PC-3 (cell line): ENCODE measurements around the gene HSD3B7. TPM values are rescaled to one million over a fixed set of nuclear protein-coding genes. Genes with fewer than 3 reads are reported as not detected.

Experiments used
- ATAC-seq: fragments of 200-7000 bp; cut with Tn5 transposase; 2 replicates; pipeline ENCODE4 v1.9.1; 2020; ENCODE audit warnings: mild to moderate bottlenecking, moderate library complexity
- BruUV-seq: library from RNA; stranded (reverse); fragments of 400-500 nt; replicated peaks from 2 replicates; lab custom pipeline; 2021; lab: Mats Ljungman, UMichigan
- CTCF ChIA-PET: fragments of 300-600 bp; sonication (Branson Sonifier 250); formaldehyde crosslinking; loops from one replicate; lab custom pipeline; 2022; ENCODE audit warnings: antibody characterized with exemption; lab: Charles Lee
- POLR2A ChIA-PET: fragments of 300-600 bp; sonication (Branson Sonifier 250); formaldehyde crosslinking; loops from one replicate; lab custom pipeline; 2022; ENCODE audit warnings: antibody characterized with exemption; ENCODE audit not compliant: unreplicated experiment; lab: Charles Lee
- DNase-seq: peaks from one replicate; pipeline ENCODE4 v3.0.0-alpha.2; 2015
- H2AFZ ChIP-seq: fragments of 300-600 bp; sonication (generic); 2 replicates; pipeline ENCODE4 v1.6.0; 2016; ENCODE audit warnings: antibody characterized with exemption, low read length
- H3F3A ChIP-seq: fragments of 300-600 bp; sonication (generic); one replicate; pipeline ENCODE4 v1.6.0; 2017; ENCODE audit warnings: antibody characterized with exemption, low read length, control low read depth, mild to moderate bottlenecking; ENCODE audit not compliant: unreplicated experiment
- H3K27ac ChIP-seq: fragments of 300-600 bp; sonication (generic); 2 replicates; pipeline ENCODE4 v1.5.1; 2016; ENCODE audit warnings: mild to moderate bottlenecking, low read length
- H3K27me3 ChIP-seq: fragments of 300-600 bp; sonication (generic); 2 replicates; pipeline ENCODE4 v1.6.1; 2016; ENCODE audit warnings: low read length, mixed read lengths
- H3K36me3 ChIP-seq: fragments of 300-600 bp; sonication (generic); 2 replicates; pipeline ENCODE4 v1.6.1; 2016; ENCODE audit warnings: low read depth, mixed run types, low read length, mixed read lengths
- H3K4me1 ChIP-seq: fragments of 300-600 bp; sonication (generic); 2 replicates; pipeline ENCODE4 v1.5.1; 2016; ENCODE audit warnings: low read length; ENCODE audit not compliant: insufficient read depth
- H3K4me2 ChIP-seq: fragments of 300-600 bp; sonication (generic); 2 replicates; pipeline ENCODE4 v1.6.0; 2016; ENCODE audit warnings: low read length
- H3K4me3 ChIP-seq: fragments of 300-600 bp; sonication (generic); 2 replicates; pipeline ENCODE4 v1.5.1; 2016; ENCODE audit warnings: mild to moderate bottlenecking, low read length, mixed read lengths
- H3K79me2 ChIP-seq: fragments of 300-600 bp; sonication (generic); 2 replicates; pipeline ENCODE4 v1.6.1; 2017; ENCODE audit warnings: low read length, mixed read lengths
- H3K9ac ChIP-seq: fragments of 300-600 bp; sonication (generic); 2 replicates; pipeline ENCODE4 v1.6.0; 2016; ENCODE audit warnings: mild to moderate bottlenecking, low read length
- H3K9me2 ChIP-seq: fragments of 300-600 bp; sonication (generic); replicated peaks from 2 replicates; pipeline ENCODE4 v1.6.1; 2016; ENCODE audit warnings: mixed run types, low read length, mixed read lengths
- H3K9me3 ChIP-seq: fragments of 300-600 bp; sonication (generic); 2 replicates; pipeline ENCODE4 v1.6.1; 2016; ENCODE audit warnings: low read length, mixed read lengths
- H4K20me1 ChIP-seq: fragments of 300-600 bp; sonication (generic); 2 replicates; pipeline ENCODE4 v1.6.1; 2016; ENCODE audit warnings: low read length, mixed read lengths
- EZH2 ChIP-seq: fragments of 300-600 bp; sonication (generic); IDR thresholded peaks from one replicate; pipeline ENCODE4 v1.6.1; 2017; ENCODE audit warnings: antibody characterized with exemption, mild to moderate bottlenecking, low read length; ENCODE audit not compliant: unreplicated experiment
- EZH2phosphoT487 ChIP-seq: fragments of 300-600 bp; sonication (generic); IDR thresholded peaks from 2 replicates; pipeline ENCODE4 v1.6.1; 2018; ENCODE audit warnings: mild to moderate bottlenecking, antibody characterized with exemption, low read length, borderline replicate concordance
- intact Hi-C: fragments of 100-400 bp; cut with micrococcal nuclease; formaldehyde crosslinking; loops from 2 replicates; pipeline ENCODE4 v1.9.0; 2023
- total RNA-seq: library from RNA; depleted of rRNA; stranded (reverse); fragments of >200 nt; gene quantifications from 2 replicates; pipeline ENCODE4 v1.2.3, GENCODE V29; 2014
- TF ChIP-seq, protein P1 (sequence below): fragments of 300-600 bp; sonication (generic); conservative IDR thresholded peaks from 2 replicates; pipeline ENCODE4 v1.5.1; 2017; ENCODE audit warnings: antibody characterized with exemption, low read depth, mild to moderate bottlenecking, low read length

HSD3B7 gene
- total RNA-seq, 1 experiment from 2014 or later: 16.3 TPM

GRCh38 chr16:30958175-30959079 lies 26.6 kb upstream of the HSD3B7 start:
- no peak overlapping the region for H2AFZ ChIP-seq
- CTCF ChIA-PET: no interaction called here

DNA sequence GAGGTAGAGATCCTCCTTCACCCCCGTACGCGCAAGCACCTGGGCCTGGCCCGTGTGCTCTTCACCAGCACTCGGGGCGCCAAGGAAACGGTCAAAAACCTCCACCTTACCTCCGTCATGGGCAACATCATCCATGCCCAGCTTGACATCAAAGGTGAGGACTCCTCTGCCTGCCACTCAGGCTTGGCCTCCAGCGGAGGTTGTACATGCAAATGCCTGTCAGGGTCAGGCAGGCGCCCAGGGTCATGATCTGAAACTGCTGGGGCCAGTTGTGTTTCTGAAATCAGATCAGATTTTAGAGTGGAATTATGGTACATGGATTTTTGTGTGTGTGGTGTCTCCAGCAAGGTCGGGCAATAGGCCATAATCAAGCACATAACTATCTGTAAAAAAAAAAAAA lies 23.6 kb upstream of the HSD3B7 start:
- H3K9me2 ChIP-seq: no peaks in the 10 kb centered on the region
- no TSS peak for BruUV-seq
- ChIA-PET CTCF (no interaction called here), POLR2A (no interaction called here)
- H3K27me3 ChIP-seq: no peaks in the 10 kb centered on the region
- ATAC-seq (no peak), DNase-seq (no peak)
- H3K9me3 ChIP-seq: no peaks in the 10 kb centered on the region
- no peak for TF ChIP-seq EZH2phosphoT487
- TF ChIP-seq, protein P1, sequence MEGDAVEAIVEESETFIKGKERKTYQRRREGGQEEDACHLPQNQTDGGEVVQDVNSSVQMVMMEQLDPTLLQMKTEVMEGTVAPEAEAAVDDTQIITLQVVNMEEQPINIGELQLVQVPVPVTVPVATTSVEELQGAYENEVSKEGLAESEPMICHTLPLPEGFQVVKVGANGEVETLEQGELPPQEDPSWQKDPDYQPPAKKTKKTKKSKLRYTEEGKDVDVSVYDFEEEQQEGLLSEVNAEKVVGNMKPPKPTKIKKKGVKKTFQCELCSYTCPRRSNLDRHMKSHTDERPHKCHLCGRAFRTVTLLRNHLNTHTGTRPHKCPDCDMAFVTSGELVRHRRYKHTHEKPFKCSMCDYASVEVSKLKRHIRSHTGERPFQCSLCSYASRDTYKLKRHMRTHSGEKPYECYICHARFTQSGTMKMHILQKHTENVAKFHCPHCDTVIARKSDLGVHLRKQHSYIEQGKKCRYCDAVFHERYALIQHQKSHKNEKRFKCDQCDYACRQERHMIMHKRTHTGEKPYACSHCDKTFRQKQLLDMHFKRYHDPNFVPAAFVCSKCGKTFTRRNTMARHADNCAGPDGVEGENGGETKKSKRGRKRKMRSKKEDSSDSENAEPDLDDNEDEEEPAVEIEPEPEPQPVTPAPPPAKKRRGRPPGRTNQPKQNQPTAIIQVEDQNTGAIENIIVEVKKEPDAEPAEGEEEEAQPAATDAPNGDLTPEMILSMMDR: no peak
- no peak for TF ChIP-seq EZH2
- peaks cover 21% of the 10 kb centered on the region for H3K79me2 ChIP-seq
- H3K27ac ChIP-seq: no peak overlapping the region
- no peak overlapping the region for H3K4me3 ChIP-seq
- H2AFZ ChIP-seq: no peak overlapping the region
- H3K4me2 ChIP-seq: no peak overlapping the region
- peaks cover 27% of the 10 kb centered on the region for H3K36me3 ChIP-seq
- intact Hi-C loops: no loop called here
- H4K20me1 ChIP-seq: no peaks in the 10 kb centered on the region
- H3F3A ChIP-seq: no peaks in the 10 kb centered on the region
- H3K4me1 ChIP-seq: peaks cover 6% of the 10 kb centered on the region
- no peak overlapping the region for H3K9ac ChIP-seq

More at GRCh38 chr16:30958175-30959079, 26.6 kb upstream of the HSD3B7 start:
- no peaks in the 10 kb centered on the region for H3F3A ChIP-seq
- no TSS peak for BruUV-seq
- peak; percentile 37 for ATAC-seq
- peak overlapping the region; percentile 97 for H3K9ac ChIP-seq
- H3K4me3 ChIP-seq: peak overlapping the region; percentile 85
- peak overlapping the region; percentile 82 for H3K4me2 ChIP-seq
- H3K36me3 ChIP-seq: peaks cover 27% of the 10 kb centered on the region
- H3K79me2 ChIP-seq: peaks cover 21% of the 10 kb centered on the region
- H4K20me1 ChIP-seq: no peaks in the 10 kb centered on the region
- H3K9me2 ChIP-seq: no peaks in the 10 kb centered on the region
- H3K9me3 ChIP-seq: no peaks in the 10 kb centered on the region
- TF ChIP-seq EZH2: no peak
- TF ChIP-seq, protein P1: no peak
- TF ChIP-seq EZH2phosphoT487: no peak
- intact Hi-C loops: no loop called here
- peak; percentile 29 for DNase-seq
- H3K27ac ChIP-seq: no peak overlapping the region
- H3K27me3 ChIP-seq: no peaks in the 10 kb centered on the region
- POLR2A ChIA-PET: no interaction called here
- H3K4me1 ChIP-seq: peaks cover 6% of the 10 kb centered on the region
